HuH-7.5 (cell line): Measurements from ENCODE around the gene AMMECR1L.
"Not testable (repeated sequence)": the region's sequence is repeated elsewhere in the genome, so short reads cannot be mapped to it uniquely, and the experiment has no call there.

Experiments used
- DNase-seq: peaks from one replicate; pipeline ENCODE4 v3.0.0; 2011; ENCODE audit warnings: low spot score

AMMECR1L gene

GRCh38 chr2:127887082-127887775, 1.5 kb upstream of the AMMECR1L start:
- no peak for DNase-seq

- DNase-seq = not testable (repeated sequence)
These were observed 808 bp upstream of the AMMECR1L start for GRCh38 chr2:127886593-127886935.

DNA sequence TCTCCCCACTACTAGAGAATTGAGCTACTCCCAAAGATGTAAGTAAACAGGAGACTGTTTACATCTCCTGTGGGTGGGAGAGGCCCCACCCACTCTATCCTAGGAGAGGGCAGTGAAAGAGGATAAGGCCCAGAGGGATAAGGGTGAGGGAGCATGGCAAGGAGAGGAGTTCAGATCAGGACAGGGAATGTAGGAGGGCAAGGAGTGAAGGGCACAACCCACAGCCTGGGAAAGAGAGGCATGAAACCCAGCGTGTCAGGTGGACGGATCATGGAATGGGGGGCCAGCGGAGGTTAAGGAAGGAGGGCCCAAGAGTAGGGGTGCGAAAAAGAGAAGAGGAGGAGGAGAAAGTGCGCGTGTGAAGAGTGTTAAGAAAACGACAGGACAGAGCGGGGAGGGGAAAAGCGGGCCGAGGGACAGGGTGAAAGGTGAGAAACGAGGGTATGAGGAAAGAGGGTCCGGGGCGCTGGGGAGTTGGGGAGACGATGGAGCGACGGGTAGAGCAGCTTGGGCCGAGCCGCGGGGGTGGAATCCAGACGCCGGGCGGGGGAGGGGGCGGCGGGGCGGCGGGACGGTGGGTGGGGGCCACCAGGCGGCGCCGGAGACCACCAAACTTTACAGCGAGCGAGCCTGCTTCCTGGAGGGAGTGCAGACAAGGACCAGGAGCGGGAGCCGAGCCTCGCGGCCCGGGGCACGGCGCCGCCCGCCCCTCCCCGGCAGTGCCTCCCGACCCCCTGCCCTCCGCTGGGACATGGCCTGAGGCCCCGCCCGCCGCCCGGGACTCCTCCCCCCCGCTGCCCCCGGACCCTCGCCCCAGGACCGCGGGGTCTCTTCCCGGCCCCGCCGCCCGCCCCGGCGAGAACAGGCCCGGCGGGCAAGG, 655 bp downstream of the AMMECR1L start:
- not testable (repeated sequence) for DNase-seq

GRCh38 chr2:127884436-127884835, 1.3 kb downstream of the AMMECR1L start:
- DNase-seq = no peak

- no peak for DNase-seq
These were observed 5.9 kb downstream of the AMMECR1L start for GRCh38 chr2:127879899-127880298.

DNA sequence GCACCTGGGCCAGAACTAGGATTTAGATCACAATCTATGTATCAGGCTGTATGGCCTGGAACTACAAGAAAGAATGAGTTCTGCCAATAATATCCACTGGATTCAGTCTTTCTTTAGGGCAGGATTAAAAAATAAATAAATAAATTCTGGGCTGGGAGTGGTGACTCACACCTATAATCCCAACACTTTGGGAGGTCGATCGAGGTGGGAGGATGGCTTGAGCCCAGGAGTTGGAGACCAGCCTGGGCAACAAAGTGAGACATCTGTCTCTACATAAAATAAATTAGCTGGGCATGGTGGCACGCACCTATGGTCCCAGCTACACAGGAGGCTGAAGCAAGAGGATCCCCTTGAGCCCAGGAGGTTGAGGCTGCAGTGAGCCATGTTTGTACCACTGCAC, 8.1 kb downstream of the AMMECR1L start:
- DNase-seq = no peak

GRCh38 chr2:127877136-127877535, 8.6 kb downstream of the AMMECR1L start:
- no peak for DNase-seq

GRCh38 chr2:127874378-127875269, 11.1 kb downstream of the AMMECR1L start:
- no peak for DNase-seq

DNA sequence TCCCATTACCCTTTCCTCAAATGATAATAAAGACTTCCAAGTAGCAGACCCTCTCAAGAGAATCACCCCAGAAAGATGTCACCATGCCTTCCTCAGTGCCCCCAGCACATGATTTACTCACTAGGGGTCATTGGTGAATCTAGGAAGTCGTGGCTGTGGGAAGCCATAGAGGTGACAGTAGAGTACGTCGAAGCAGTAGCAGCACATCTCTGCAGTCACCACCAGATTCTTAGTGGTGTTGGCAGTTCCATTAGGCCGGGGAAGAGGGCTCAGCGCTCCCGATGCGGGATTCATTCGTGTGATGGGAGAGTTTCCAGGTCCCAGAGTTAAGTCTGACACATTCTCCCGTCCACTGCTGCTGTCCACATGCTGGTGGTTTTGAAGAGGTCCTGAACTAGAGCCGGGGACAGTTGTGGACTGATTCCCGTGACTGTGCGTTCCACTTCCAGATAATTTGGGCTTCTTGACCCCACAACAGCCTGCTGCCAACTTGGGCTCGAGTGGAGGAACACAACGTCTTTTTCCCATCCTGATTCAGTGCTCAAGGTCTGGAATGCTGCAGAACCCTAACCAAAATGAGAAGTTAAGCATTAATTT, 12.0 kb downstream of the AMMECR1L start:
- no peak for DNase-seq

DNA sequence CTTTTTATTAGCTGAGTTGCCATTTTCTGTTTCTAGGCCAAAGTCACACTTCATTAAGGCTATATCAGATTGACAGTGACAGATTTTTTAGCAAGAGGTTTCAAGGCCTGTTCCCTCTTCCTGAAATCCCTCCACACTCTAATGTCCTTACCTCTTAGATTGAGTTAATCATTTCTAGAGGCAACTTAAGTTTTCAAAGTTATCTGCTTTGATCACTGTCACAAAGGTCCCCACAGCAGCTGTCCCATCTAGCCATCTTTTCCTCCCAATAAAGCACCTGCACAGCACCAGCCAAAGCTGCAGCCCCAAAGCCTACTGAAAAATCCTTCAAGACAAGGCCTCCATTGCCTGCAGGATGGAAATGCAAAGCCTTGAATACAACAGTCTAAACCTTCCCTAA, 13.4 kb downstream of the AMMECR1L start:
- DNase-seq = no peak

- no peak for DNase-seq
These were observed 19.8 kb downstream of the AMMECR1L start for GRCh38 chr2:127865926-127866325.

DNA sequence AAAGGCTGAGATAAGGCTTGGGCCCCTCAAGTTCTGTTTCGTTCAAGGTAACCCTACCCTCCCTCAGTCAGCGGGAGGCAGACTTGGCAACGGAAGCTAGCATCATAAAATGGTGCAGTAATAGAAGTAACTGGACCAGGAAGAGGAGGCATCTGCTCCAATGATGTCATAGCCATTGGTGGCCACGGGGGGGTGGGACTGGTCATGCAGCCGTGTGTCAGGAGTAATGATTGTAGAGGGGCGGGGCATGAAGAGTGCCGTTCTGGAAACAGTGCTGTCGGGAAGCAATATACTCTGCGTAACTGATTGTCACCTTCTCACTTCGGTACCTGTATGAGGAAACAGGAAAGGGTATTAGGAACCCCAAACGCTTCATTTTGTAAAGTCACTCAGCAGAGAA, 20.9 kb downstream of the AMMECR1L start:
- no peak for DNase-seq

DNA sequence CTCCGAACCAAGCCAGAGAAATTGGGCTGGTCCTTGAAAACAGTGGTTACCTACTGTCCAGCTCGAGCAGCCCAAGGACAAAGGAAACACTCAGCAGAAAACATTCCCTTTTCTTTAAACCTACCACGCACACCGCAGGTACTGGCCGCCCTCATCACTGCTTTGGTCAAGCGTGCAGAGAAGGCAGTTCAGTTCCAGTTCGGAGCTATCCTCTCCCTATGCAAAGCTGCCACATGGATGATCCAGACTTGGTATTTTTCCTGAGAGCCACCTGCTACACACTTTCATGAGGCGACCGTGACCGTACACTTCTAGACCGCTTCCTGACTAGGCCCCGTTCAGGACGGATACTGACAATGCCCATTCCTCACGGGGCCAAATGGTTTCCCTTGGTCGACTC, 23.5 kb downstream of the AMMECR1L start:
- DNase-seq = no peak

DNA sequence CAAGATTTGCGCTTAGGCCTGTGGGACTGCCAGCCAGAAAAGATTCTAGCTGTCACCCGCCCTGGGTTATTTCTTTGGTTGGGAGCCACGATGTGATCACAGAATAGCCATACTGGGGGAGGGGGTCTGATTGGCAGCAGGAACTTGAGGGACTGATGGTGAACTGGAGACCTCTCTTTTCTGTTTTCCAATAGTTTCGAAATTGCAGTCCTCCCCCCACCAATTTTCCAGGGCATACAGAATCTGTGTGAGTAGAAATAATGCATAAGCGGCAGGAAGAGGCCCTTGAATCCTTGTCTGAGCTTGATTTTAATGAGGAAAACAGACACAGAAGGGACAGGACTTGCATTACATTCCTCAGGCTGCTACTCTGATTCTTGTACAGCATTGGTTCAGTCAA, 25.6 kb downstream of the AMMECR1L start:
- DNase-seq = no peak

DNA sequence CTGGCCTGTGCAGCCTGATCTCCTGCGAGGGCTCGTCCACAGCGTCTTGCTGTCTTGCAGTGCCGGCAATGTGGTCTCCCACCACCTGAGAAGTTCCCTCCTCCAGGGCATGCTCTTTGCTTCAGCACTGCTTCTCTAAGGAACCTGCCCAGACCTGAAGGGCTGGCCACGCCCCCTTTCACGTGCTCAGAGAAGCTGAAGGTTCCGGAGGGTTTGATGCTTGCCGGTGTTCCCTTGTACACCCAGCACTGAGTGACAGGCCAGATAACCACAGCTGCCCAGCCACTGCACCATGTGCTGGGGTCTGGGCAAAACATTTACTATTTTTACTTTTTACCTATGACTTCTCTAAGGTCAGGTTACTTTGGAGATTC, 26.1 kb downstream of the AMMECR1L start:
- no peak for DNase-seq

DNA sequence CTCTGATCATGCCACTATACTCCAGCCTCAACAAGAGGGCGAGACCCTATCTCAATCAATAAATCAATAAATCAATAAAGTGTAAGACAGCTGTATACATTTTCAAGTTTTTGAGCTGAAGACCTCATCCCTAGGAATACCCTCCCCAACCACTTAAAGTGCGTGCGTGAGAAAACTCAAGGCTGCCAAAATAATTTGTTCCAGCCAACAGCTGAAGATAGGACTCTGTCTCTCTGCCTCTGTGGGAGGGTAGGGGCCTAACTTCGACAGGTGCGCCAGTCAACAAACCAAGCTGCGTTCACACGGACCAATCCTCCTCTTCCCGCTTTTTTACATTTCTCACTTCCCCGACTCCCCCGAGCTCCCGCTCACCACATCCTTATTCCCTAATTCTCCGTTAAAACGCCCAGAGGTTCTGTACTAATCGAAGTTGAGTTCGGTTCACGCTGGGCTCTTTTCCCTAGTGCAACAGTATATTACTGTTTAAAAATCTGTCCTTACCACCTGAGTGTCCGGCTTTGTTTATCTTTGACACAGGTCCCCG, 28.4 kb downstream of the AMMECR1L start:
- DNase-seq = peak; percentile 31

- no peak for DNase-seq
These were observed 32.1 kb downstream of the AMMECR1L start for GRCh38 chr2:127853671-127854070.

GRCh38 chr2:127852388-127852787, 33.4 kb downstream of the AMMECR1L start:
- no peak for DNase-seq

DNA sequence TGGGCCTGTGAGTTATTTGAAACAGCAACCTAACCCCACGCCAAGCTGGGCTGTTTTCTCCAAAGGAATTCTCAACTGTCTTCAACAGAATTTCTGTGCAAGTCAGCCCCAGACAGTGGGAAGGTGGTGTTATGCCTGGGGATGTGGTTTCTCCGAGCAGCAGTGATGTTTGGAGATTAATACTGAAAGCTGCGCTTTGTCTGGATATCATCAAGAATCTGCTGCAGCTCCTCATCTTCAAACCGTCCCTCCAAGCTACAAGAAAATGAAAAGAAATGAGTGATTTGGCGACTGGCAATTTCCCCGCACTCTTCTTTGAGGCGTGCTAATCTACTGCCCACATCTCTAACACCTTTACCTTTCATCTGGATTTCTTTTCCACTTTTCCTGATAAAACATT, 37.8 kb downstream of the AMMECR1L start:
- DNase-seq = no peak

DNA sequence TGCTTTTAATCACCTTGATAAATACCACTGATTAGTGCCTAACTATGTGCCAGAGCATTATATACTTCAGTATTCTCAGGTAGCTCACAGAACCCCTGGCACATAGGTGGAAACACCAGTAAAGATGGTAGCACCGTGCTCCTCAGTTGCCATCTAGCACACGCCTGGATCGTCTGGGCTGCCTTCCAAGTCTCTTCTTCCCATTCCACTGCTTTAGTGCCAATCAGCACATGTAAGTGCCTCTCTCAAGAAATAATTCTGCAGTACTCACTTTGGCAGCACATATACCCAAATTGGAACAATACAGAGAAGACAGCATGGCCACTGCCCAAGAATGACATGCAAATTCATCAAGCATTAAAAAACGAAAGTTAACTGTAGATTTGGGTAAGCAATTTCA, 40.8 kb downstream of the AMMECR1L start:
- DNase-seq = no peak

DNA sequence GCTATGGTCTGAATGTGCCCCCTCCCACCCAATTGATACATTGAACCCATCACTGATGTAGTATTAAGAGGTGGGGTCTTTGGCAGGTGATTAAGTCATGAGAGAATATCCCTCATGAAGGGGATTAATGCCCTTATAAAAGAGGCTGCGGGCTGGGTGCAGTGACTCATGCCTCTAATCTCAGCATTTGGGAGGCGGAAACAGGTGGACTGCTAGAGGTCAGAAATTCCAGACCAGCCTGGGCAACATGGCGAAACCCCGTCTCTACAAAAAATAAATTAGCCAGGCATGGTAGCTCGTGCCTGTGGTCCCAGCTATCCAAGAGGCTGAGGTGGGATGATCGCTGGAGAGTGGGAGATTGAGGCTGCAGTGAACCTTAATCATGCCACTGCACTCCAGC, 42.1 kb downstream of the AMMECR1L start:
- DNase-seq = no peak
